Activated naive CD8-positive, alpha-beta T cell treated with anti-CD3 and anti-CD28 coated beads, Interleukin-2, amount 50 U/mL, for 16 hours (primary cell): ENCODE data around the gene DOCK3.
"Not testable (repeated sequence)": the region's sequence is repeated elsewhere in the genome, so short reads cannot be mapped to it uniquely, and the experiment has no call there.

ENCODE experiments used
- DNase-seq: peaks from one replicate; pipeline ENCODE4 v3.0.0-alpha.2; 2020; ENCODE audit warnings: low read depth, low spot score

DOCK3 gene

DNA sequence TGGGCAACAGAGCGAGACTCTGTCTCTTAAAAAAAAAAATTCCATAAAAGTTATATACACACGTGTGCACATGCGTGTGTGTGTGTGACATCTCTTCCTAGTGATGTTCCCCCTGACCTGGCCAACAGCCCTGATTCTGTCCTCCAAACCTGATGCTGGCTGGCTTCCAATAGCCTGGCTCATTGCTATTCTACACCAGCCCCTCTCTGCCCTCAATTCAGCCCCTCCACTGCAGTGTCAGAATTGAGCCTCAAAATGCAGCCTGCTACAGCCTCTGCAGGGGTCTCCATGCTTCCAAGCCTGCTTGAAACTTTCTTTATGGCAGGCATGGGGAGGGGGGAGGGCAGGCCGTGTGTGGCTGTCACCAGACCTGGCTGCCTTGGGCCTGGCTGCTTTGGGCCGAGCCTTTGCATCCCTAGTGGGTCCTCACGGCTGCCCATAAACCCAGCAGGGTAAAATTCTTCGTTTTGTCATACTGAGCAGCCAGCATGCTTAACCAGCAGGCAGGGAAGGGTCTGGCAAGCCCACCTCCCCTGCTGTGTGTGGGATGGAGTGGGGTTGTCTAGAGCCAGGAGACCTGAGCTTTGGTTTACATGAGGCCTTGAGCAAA is 22.7 kb upstream of the DOCK3 start:
- no peak for DNase-seq

DNA sequence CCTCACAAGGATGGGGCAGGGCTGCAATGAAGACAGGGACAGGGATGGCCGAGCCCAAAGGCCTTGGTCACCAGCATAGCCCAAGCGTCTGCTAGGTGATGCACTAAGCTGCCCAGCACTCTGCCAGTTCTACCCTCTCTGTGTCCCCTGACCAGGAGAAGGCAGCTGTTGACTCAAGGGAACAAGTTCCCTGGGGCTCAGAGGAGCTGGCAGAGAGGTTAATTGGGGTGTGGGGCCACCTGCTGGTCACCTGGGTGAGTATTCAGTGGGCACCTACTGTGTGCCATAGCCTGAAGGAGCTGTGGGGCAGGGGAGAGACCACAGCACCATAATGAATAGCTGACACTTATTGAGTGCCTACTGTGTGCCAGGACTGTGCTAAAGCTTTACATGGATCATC is 22.0 kb upstream of the DOCK3 start:
- peak; percentile 14 for DNase-seq

DNA sequence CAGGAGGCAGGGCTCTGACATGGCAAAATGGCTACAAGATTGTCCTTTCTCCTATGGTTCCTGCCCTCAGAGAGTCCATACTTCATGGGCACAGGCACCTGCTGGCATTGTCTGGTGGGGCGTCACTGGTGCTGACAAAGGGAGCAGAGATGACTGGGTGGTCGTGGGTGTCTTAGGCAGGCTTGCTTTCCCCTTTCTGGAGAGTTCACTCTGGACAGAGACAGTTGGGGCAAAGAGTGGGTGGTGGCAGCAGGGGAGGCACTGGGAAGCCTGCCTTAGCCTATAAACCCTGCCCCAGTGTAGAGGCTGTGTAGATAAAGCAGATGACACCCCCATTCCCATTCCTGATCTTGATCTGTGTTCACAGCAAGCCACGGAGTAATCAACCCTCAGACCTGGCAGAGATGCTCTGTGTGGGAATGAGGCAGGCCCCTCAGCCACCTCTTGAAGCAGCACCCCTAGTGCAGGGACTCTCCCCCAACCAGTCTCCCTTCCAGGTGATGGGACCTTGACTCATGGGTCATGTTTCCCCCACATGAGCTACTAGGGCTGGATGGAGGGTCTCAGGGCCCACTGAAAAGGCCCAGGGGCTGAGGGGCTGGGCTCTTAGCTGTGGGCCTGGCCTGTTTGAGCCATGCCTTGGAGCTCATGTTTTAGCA is 20.7 kb upstream of the DOCK3 start:
- DNase-seq: no peak

DNA sequence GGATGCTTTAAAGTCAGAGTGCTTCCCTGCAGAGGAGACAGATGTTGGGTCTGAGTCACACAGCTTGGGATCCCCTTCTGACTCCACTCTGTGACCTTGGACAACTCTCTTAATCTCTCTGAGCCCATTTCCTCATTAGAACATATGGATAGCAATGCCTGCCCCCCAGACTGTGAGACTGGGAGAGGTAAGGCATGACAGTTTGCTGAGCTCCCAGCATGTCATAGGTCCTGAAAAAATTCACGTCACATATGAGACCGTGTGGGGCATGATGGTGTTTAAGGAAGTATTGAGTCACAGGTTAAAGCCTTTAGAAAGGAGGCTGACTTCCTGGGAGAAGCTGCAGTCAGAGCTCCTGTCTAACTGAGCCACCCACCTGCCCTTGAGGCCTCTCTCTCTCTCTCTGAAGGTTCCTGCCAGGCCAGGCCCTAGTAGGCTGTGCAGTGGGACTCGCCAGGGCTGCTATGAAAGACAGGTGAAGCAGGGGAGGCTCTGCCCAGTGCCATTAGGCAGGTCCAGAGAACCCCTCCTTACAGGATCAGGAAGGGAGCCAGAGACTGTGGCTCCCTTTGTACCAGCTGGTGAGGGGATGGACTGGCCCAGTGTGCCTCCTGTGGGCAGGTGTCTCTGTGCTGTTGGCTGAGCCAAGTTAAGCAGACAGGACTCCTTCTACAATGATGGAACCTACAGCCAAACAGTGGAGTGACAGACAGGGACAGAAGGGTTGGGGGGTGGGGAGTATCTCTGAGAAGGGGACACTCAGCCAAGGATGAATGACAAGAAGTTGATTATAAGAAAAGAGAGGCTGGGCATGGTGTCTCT is 19.5 kb upstream of the DOCK3 start:
- no peak for DNase-seq

DNA sequence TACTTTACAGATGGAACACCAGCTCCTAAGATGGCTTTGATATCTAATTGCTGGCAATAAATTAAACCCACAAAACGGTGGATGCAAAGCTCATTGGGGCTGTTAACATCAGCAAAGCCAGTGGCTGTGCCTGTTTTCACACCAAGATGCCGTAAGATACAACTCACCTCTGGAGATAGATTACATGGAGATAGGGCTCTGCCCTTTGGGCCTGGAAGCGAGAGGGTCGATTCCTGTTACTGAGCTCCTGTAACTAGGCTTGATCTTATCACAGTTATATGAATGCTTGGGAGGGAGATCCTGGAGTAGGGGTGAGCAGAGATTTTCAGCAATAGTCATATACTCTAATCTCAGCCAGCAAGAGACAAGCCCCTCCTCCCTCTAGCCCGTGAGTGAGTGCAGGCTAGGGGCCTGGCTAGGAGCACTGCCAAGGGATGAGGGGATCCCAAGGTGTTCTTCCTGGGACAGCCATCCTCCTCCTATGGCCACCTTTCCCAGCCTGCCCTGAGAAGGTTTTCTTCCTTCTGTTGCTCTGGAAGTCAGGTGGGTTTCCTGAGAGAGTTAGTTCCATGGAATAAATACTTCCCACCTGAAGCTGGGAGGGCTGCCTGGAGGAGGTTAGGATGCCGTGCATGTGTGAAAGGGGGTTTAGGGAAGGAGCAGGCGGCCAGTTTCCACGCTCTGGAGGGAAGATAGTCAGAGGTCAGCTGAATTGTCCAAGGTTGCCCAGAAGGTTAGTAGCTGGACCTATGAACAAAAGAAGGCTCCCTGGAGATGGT is 18.1 kb upstream of the DOCK3 start:
- no peak for DNase-seq

DNA sequence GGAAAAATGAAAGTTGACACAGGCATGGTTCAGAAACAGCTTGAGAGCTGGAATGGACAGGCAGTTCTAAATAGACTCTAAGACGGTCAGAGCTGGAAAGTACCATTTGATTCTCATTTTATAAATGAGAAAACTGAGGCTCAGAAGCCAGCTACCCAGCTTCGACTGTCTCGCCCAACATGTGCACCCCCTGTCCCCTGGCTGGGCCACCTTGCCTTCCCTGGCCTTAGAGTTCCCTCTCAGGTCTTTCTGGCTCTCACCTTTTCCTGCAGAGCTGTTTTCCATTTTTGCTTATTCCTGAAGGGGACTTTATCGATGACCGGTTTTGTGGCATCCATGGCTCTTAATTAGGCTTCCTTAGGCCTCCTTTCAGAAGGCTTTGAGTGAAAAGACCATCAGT is 17.3 kb upstream of the DOCK3 start:
- no peak for DNase-seq

DNA sequence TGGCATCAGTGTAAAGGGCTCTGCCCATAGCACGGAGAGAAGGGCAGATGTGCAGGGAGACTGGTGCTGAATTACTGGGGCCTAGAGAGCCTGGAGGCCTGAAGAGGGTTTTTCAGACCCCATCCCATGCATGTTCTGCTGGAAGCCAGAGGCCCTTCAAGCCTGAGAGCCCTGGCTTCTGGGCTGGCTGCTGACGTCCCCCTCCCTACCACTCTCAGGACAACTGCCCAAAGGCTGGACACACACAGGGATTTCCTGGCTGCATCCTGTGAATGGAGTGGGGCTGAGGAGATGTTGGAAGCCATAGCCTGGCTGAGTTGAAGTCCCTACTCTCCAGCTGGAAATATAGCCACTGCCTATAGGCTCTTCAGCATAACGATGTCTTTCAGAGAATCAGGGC is 16.9 kb upstream of the DOCK3 start:
- no peak for DNase-seq

DNA sequence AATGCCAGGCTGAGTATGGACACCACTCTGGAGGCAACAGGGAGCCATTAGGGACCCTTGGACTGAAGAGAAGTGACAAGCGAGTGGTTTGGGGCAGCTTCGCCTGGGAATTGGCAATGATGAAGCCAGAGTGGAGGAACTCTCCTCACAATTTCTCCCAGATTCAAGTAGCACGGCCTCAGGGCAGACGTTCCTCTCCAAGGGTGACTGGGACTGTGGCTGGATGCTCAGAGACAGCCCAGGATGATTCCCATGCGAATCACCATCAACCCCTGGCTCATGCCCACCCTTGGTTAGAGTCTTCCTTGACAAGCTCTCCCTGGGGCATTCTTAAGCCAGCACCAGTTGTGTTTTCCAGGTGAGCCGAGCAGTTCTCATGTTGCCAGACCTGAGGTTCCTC is 16.3 kb upstream of the DOCK3 start:
- DNase-seq: no peak

DNA sequence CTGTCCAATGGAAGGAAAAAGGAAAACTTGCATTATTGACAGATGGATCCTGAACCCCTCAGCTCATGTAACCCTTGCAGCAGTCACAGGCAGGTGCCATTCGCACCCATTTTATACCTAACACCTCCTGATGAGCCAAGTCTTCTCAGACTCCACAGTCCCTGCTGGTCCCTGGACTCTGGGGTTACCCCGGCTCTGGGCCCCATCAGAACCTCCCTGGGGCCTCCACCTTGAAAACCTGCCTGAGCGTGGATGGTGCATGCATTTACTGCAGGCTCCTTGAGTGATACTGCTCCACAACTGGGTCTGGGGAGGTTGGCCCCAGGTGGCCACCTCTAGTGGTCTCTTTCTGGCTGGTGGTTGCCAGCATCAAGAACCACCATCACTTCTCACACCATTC is 15.9 kb upstream of the DOCK3 start:
- DNase-seq: no peak

DNA sequence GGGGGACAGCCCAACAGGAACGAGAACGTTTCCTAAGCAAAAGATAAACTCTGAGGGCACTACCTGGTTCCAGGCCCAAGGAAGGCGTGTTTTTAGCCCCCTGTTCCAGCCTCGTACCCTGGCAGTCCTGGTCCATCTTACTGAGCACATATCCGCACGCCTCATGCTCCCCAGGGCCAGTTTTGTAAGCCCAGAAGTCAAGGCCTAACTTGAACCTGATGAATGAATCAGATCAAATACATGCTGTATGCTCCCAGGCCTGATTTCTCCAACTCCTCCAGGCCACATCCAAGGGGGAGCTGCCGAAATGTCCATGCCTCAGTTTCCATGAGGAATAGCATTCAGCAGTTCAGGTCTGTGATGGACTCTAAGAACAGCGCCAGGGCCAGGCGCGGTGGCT is 14.3 kb upstream of the DOCK3 start:
- DNase-seq: no peak

DNA sequence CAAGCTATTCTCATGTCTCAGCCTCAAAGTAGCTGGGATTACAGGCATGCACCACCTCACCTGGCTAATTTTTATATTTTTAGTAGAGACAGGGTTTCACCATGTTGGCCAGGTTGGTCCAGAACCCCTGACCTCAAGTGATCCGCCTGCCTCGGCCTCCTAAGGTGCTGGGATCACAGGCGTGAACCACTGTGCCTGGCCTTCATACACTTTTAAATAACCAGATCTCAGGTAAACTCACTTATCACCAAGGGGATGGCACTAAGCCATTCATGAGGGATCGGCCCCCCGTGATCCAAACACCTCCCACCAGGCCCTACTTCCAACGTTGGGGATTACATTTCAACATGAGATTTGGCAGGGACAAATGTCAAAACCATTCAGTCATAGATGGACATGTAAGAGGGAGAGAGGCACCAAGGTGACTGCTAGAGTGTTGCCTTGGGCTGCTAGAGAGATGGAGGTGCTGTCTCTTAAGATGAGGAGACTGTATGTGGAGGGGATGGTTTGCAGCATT is 13.3 kb upstream of the DOCK3 start:
- DNase-seq: no peak

DNA sequence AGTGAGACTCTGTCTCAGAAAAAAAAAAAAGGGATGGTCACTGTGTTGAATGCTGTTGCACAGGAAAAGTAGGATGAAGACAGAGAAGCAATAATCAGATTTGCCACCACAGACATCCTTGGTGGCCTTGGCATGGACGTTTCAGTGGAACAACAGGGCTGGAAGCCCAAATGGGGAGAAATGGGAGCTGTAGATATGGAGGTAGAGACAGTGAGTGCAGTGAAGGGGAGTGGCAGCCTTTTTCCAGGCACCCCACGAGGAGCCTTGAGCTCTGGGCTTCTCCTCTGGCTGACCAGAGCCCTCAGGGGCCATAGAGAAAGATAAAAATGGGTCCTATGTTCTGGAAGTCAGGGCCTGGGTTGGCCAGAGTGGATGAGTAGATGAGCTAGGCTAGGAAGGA is 12.3 kb upstream of the DOCK3 start:
- no peak for DNase-seq

DNA sequence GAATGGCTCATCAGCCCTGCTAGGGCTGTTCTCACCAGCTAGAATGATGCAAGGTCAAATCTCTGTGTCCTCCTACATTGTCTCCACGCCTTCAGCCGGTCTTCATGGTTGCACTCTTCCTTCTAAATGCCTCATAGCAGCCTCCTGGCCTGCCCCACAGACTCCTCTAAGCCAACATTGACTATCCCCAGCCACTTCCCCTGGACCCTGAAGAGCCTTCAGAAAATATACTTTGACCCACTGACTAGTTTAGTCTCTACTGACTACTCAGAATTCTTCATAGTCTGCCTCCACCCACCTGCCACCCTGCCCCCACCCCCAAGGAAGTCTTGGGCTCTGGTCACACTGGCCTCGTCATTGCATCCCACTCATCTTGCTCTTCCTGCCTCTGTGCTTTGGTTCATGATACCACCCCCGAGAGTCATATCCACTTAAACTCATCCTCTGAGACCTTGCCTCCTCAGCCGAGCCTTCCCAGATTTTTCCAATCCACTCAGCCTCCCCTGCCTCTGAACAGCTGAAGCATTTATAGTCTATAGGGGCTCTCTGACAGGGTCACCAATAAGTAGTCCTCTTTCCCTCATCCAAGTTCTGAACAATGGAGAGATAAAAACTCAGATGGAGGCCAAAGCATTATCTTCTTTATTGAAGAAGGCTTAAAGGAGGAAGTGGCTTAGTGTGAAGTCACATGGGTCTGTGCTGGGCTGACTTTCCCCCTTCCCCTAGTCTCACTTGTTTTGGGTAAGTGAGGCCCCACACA is 9.5 kb upstream of the DOCK3 start:
- DNase-seq: no peak

DNA sequence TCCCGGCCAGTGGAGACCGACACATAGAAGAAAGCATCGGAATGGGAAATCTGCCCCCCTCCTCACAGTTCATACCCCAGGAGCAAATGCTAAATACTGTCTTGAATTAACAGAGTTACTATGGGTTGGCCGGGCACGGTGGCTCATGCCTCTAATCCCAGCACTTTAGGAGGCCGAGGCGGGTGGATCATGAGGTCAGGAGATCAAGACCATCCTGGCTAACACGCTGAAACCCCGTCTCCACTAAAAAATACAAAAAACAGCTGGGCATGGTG is 8.9 kb upstream of the DOCK3 start:
- not testable (repeated sequence) for DNase-seq

DNA sequence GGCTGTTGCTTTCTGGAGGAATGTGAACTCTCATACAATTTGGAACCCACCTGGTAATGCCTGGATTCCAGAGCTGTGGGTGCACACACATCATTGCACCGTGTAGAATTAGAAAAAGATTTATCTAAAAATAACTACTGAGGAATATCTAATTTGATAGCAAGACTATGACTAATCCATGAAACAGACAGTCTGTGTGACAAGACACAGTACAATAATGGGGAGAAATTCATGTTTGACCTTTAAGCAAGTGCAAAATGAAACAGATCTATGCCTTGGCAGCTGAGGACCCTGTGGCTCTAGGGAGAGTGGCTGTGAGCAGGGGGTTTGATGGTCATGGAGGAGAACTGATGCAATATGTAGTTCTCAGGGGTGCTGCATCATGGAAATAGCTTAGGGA is 7.9 kb upstream of the DOCK3 start:
- no peak for DNase-seq

DNA sequence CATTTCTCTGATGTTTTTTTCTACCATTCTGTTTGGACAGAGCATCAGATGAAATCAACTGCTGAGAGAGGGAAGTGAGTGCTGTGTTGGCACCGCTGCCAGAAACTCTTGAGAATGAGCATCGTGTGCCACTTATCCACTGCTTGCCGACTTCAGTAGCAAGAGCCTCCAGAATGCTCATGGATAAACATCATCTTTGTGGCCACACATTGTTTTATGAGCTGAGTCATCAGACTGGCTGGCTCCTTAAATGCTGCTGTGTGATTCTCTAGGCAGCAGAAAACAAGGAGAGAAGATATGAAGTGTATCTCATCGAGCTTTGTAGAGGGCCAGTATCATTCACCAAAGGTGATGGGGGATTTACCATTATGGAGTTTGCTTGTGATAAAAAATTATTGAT is 3.4 kb upstream of the DOCK3 start:
- DNase-seq: no peak

DNA sequence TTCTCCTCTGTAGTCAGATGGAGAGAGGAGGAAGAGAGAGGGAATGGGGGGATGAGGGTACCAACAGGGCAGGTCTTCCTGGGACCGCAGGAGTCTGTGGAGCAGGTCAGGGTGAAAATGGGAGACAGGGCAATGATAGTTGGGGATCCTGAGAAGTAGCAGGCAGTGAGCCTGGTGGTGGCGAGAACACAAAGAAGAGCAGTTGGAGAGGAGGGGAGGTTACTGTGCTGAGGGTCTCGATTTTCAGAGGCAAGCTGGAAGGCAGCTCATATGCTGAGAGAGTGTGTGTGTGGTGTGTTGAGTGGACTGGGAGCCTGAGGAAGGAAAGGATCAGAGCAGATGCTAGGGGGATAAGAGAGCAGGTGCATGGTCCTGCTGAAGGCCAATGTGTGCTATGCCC is 2.1 kb upstream of the DOCK3 start:
- no peak for DNase-seq

DNA sequence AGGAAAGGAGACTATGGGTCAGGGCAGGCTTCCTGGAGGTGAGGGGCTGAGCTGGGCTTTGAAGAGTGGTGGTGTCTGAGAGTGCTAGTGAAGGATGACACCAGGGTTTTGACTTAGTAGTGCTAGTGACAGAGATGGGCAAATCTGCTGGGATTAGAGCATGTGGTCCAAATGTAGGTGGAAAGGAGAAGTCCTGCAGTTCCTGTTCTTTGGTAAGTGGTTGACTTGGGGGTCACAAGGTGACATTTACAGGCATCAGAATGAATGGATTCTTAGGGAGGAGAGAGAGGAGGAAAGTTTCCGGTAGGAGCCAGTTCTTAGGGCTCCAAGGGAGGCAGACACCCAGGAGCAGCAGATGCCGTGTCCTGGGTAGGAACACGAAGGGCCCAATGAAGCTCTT is 796 bp upstream of the DOCK3 start:
- DNase-seq: no peak

DNA sequence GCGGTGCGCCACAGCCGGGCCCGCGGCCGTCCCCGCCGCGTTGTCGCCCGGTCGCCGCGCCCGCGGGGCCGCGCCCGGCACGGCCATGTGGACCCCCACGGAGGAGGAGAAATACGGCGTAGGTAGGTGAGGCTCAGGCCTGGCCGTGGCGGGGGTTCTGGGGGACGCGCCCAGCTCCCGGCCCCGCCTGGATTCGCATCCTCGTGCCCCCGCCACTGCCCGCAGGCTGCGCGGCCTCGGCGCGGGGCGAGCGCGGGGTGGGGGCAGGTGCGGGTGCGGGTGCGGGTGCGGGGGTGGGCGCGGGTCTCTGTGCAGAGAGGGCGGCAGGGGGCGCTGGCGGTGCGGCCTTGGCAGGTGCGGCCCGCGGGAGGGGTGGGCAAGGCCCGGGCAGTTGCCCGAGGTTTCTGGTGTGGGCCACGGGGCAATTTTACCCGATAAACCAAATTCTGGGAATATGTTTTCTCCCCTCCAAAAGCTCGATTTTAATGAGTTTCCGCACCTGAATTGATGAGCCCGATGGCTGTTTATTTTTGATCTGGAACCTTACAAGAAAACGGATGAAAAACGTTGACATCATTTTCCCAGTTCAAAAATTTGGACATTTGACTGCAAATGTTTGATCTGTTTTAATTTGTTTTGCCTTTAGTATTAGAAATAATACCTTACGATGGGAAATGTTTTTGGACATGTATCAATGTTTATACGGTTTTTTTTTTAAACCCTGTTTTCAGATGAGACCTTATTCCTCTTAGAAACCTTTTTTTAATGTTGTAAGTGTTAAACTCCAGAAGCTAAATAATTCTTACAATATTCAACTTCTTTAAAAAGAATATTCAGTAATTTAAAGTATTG is 678 bp downstream of the DOCK3 start:
- peak; percentile 28 for DNase-seq

DNA sequence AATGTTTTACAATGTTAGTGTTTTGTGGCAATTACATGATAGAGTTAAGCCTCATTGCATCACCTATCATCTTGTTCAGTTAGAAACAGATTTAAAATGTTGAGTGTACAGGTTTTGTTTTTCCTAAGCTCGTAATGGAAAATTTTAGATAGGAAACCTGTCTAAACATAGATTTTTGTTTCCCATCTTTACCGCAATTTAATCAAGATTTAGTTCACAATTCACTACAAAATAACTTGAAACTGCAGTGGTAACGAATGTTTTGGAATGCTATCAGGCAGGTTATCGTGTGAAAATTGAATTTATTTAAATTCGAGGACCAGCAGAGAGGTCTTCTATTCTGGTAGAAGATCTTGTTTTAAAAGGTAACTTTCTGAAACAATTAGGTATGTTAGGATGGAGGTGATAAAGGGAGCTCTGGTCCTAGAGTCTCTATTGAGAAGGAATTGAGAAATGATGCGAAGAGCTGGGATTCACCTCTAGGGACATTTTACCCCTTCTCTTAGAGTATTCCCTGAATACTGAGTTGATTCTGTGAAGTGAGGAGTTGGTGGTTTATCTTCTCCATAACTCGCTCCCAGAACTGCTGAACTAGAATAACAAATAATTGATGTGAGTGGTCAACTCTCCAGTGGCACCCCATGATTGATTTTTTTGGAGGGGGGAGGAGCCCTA is 1.4 kb downstream of the DOCK3 start:
- no peak for DNase-seq
